ENCODE measurements around the gene ALKBH4.
"Not testable (repeated sequence)": the region's sequence is repeated elsewhere in the genome, so short reads cannot be mapped to it uniquely, and the experiment has no call there.

ALKBH4 gene

GRCh38 chr7:102467581-102468477 lies 3.2 kb upstream of the ALKBH4 start:
- Mint-ChIP-seq H3K36me3 (peaks cover 6% of the 10 kb centered on the region), H3K4me1 (peaks cover 19% of the 10 kb centered on the region), H3K27ac (no peak overlapping the region), H3K27me3 (no peaks in the 10 kb centered on the region), H3K4me3 (no peak overlapping the region), H3K9me3 (no peaks in the 10 kb centered on the region)

GRCh38 chr7:102466097-102466496 lies 1.4 kb upstream of the ALKBH4 start:
- Mint-ChIP-seq H3K36me3 (peaks cover 3% of the 10 kb centered on the region), H3K4me3 (peak overlapping the region; percentile 92), H3K27ac (no peak overlapping the region), H3K27me3 (no peaks in the 10 kb centered on the region), H3K4me1 (peaks cover 28% of the 10 kb centered on the region), H3K9me3 (no peaks in the 10 kb centered on the region)

GRCh38 chr7:102463841-102464576 lies 654 bp downstream of the ALKBH4 start:
- peak overlapping the region; percentile 92 for H3K4me3 Mint-ChIP-seq
- H3K9me3 Mint-ChIP-seq, result no peaks in the 10 kb centered on the region

GRCh38 chr7:102460467-102460866 lies 4.2 kb downstream of the ALKBH4 start:
- Mint-ChIP-seq H3K36me3 (peaks cover 1% of the 10 kb centered on the region), H3K4me1 (peaks cover 22% of the 10 kb centered on the region), H3K27me3 (no peaks in the 10 kb centered on the region), H3K4me3 (no peak overlapping the region), H3K27ac (peak overlapping the region; percentile 35), H3K9me3 (no peaks in the 10 kb centered on the region)

More at GRCh38 chr7:102463841-102464576, 654 bp downstream of the ALKBH4 start:
- H3K27ac Mint-ChIP-seq, result peak overlapping the region; percentile 90
- peaks cover 32% of the 10 kb centered on the region for H3K4me1 Mint-ChIP-seq
- H3K36me3 Mint-ChIP-seq, result peaks cover 3% of the 10 kb centered on the region
- no peaks in the 10 kb centered on the region for H3K27me3 Mint-ChIP-seq

GRCh38 chr7:102459221-102459844 lies 5.3 kb downstream of the ALKBH4 start:
- H3K4me1 Mint-ChIP-seq, result peaks cover 22% of the 10 kb centered on the region
- H3K36me3 Mint-ChIP-seq, result peaks cover 1% of the 10 kb centered on the region
- H3K27ac Mint-ChIP-seq, result no peak overlapping the region
- H3K27me3 Mint-ChIP-seq, result no peaks in the 10 kb centered on the region
- no peaks in the 10 kb centered on the region for H3K9me3 Mint-ChIP-seq
- H3K4me3 Mint-ChIP-seq, result no peak overlapping the region

GRCh38 chr7:102457352-102457924 lies 7.2 kb downstream of the ALKBH4 start:
- Mint-ChIP-seq H3K4me1 (peaks cover 9% of the 10 kb centered on the region), H3K27me3 (no peaks in the 10 kb centered on the region), H3K4me3 (no peak overlapping the region), H3K9me3 (no peaks in the 10 kb centered on the region), H3K36me3 (peaks cover 1% of the 10 kb centered on the region), H3K27ac (no peak overlapping the region)

- Mint-ChIP-seq H3K4me3 (no peak overlapping the region), H3K27ac (no peak overlapping the region), H3K4me1 (peaks cover 4% of the 10 kb centered on the region), H3K36me3 (peaks cover 1% of the 10 kb centered on the region), H3K27me3 (no peaks in the 10 kb centered on the region), H3K9me3 (no peaks in the 10 kb centered on the region)
Observed at GRCh38 chr7:102456327-102456726, 8.3 kb downstream of the ALKBH4 start.

GRCh38 chr7:102455596-102455995 lies 9.1 kb downstream of the ALKBH4 start:
- H3K27me3 Mint-ChIP-seq, result no peaks in the 10 kb centered on the region
- H3K4me3 Mint-ChIP-seq, result no peak overlapping the region
- H3K36me3 Mint-ChIP-seq, result peaks cover 1% of the 10 kb centered on the region
- H3K4me1 Mint-ChIP-seq, result peaks cover 1% of the 10 kb centered on the region
- H3K9me3 Mint-ChIP-seq, result no peaks in the 10 kb centered on the region
- H3K27ac Mint-ChIP-seq, result no peak overlapping the region

- not testable (repeated sequence) for H3K4me3 Mint-ChIP-seq, H3K27ac Mint-ChIP-seq, H3K9me3 Mint-ChIP-seq, H3K27me3 Mint-ChIP-seq, H3K36me3 Mint-ChIP-seq, H3K4me1 Mint-ChIP-seq
Observed at GRCh38 chr7:102454932-102455331, 9.7 kb downstream of the ALKBH4 start.

GRCh38 chr7:102454468-102454867 lies 10.2 kb downstream of the ALKBH4 start:
- Mint-ChIP-seq H3K9me3 (no peaks in the 10 kb centered on the region), H3K27ac (no peak overlapping the region), H3K36me3 (peaks cover 1% of the 10 kb centered on the region), H3K4me3 (no peak overlapping the region), H3K27me3 (no peaks in the 10 kb centered on the region), H3K4me1 (no peaks in the 10 kb centered on the region)

GRCh38 chr7:102453319-102453718 lies 11.3 kb downstream of the ALKBH4 start:
- no peaks in the 10 kb centered on the region for H3K9me3 Mint-ChIP-seq

GRCh38 chr7:102452451-102452850 lies 12.2 kb downstream of the ALKBH4 start:
- Mint-ChIP-seq H3K9me3 (no peaks in the 10 kb centered on the region), H3K36me3 (no peaks in the 10 kb centered on the region), H3K4me1 (no peaks in the 10 kb centered on the region), H3K4me3 (no peak overlapping the region), H3K27ac (no peak overlapping the region), H3K27me3 (no peaks in the 10 kb centered on the region)

More at GRCh38 chr7:102453319-102453718, 11.3 kb downstream of the ALKBH4 start:
- H3K36me3 Mint-ChIP-seq, result peaks cover 1% of the 10 kb centered on the region
- no peak overlapping the region for H3K27ac Mint-ChIP-seq
- H3K27me3 Mint-ChIP-seq, result no peaks in the 10 kb centered on the region
- H3K4me1 Mint-ChIP-seq, result no peaks in the 10 kb centered on the region
- no peak overlapping the region for H3K4me3 Mint-ChIP-seq

GRCh38 chr7:102451371-102452054 lies 13.2 kb downstream of the ALKBH4 start:
- no peaks in the 10 kb centered on the region for H3K27me3 Mint-ChIP-seq
- no peaks in the 10 kb centered on the region for H3K4me1 Mint-ChIP-seq
- H3K36me3 Mint-ChIP-seq, result no peaks in the 10 kb centered on the region
- no peak overlapping the region for H3K27ac Mint-ChIP-seq
- H3K4me3 Mint-ChIP-seq, result no peak overlapping the region
- no peaks in the 10 kb centered on the region for H3K9me3 Mint-ChIP-seq

- no peaks in the 10 kb centered on the region for H3K9me3 Mint-ChIP-seq
- H3K27me3 Mint-ChIP-seq, result no peaks in the 10 kb centered on the region
- no peaks in the 10 kb centered on the region for H3K4me1 Mint-ChIP-seq
- no peak overlapping the region for H3K27ac Mint-ChIP-seq
- no peak overlapping the region for H3K4me3 Mint-ChIP-seq
- no peaks in the 10 kb centered on the region for H3K36me3 Mint-ChIP-seq
Observed at GRCh38 chr7:102450242-102450641, 14.4 kb downstream of the ALKBH4 start.

- no peaks in the 10 kb centered on the region for H3K4me1 Mint-ChIP-seq
- H3K9me3 Mint-ChIP-seq, result no peaks in the 10 kb centered on the region
- no peak overlapping the region for H3K4me3 Mint-ChIP-seq
- H3K36me3 Mint-ChIP-seq, result no peaks in the 10 kb centered on the region
- H3K27me3 Mint-ChIP-seq, result no peaks in the 10 kb centered on the region
- peak overlapping the region; percentile 74 for H3K27ac Mint-ChIP-seq
Observed at GRCh38 chr7:102449136-102449535, 15.5 kb downstream of the ALKBH4 start.
